ENCODE measurements around the gene SRSF12. TPM values are rescaled to one million over a fixed set of nuclear protein-coding genes. Genes with fewer than 3 reads are reported as not detected.

The SRSF12 gene
- 10 to 100 TPM; 12.6 to 14.4 (median 13.7) TPM for polyA plus RNA-seq (ENCODE audit: insufficient read length in 3 of 3)

- DNase-seq (ENCODE audit: low read depth in 3 of 3, low spot score in 2 of 3) = peak in 1 of 3 donors; percentile 43
These were observed at the start of gene SRSF12 for GRCh38 chr6:89117211-89118108. TSS of gene SRSF12 (minus strand) at chr6:89118071. CDS start at chr6:89117887, 184 bp downstream.

- DNase-seq (ENCODE audit: low read depth in 3 of 3, low spot score in 2 of 3) = no peak
These were observed 44.1 kb upstream of the SRSF12 start for GRCh38 chr6:89162047-89162371.

GRCh38 chr6:89161326-89162046 lies 43.6 kb upstream of the SRSF12 start:
- DNase-seq (ENCODE audit: low read depth in 3 of 3, low spot score in 2 of 3) = no peak

- DNase-seq (ENCODE audit: low read depth in 3 of 3, low spot score in 2 of 3) = no peak
These were observed 42.6 kb upstream of the SRSF12 start for GRCh38 chr6:89160331-89161092.

- no peak for DNase-seq (ENCODE audit: low read depth in 3 of 3, low spot score in 2 of 3)
These were observed 36.3 kb upstream of the SRSF12 start for GRCh38 chr6:89154131-89154530.

GRCh38 chr6:89148016-89148750 lies 30.3 kb upstream of the SRSF12 start:
- no peak for DNase-seq (ENCODE audit: low read depth in 3 of 3, low spot score in 2 of 3)

- peak in 2 of 3 donors; percentile 33 to 47 for DNase-seq (ENCODE audit: low read depth in 3 of 3, low spot score in 2 of 3)
These were observed 29.1 kb upstream of the SRSF12 start for GRCh38 chr6:89146718-89147700.

- DNase-seq (ENCODE audit: low read depth in 3 of 3, low spot score in 2 of 3) = peak in 2 of 3 donors; percentile 47 to 63
These were observed 28.3 kb upstream of the SRSF12 start, which contains the start of gene PM20D2 for GRCh38 chr6:89145956-89146717. TSS of gene PM20D2 (plus strand) at chr6:89146055. CDS start at chr6:89146145, 90 bp downstream.

- peak in 2 of 3 donors; percentile 26 to 29 for DNase-seq (ENCODE audit: low read depth in 3 of 3, low spot score in 2 of 3)
These were observed 27.5 kb upstream of the SRSF12 start for GRCh38 chr6:89145091-89145955.

- DNase-seq (ENCODE audit: low read depth in 3 of 3, low spot score in 2 of 3) = no peak
These were observed 26.6 kb upstream of the SRSF12 start for GRCh38 chr6:89144354-89144906.

GRCh38 chr6:89140347-89141156 lies 22.7 kb upstream of the SRSF12 start:
- DNase-seq (ENCODE audit: low read depth in 3 of 3, low spot score in 2 of 3) = no peak

GRCh38 chr6:89139509-89140346 lies 21.9 kb upstream of the SRSF12 start:
- no peak for DNase-seq (ENCODE audit: low read depth in 3 of 3, low spot score in 2 of 3)

GRCh38 chr6:89138173-89138572 lies 20.3 kb upstream of the SRSF12 start:
- DNase-seq (ENCODE audit: low read depth in 3 of 3, low spot score in 2 of 3) = no peak

- no peak for DNase-seq (ENCODE audit: low read depth in 3 of 3, low spot score in 2 of 3)
These were observed 16.9 kb upstream of the SRSF12 start for GRCh38 chr6:89134723-89135122.

- DNase-seq (ENCODE audit: low read depth in 3 of 3, low spot score in 2 of 3) = no peak
These were observed 16.1 kb upstream of the SRSF12 start for GRCh38 chr6:89133981-89134380.
